Endodermal cell (in vitro differentiated cells): Measurements from ENCODE around the gene ABRACL. TPM values are rescaled to one million over a fixed set of nuclear protein-coding genes. Genes with fewer than 3 reads are reported as not detected.

Source experiments
- DNase-seq: peaks from one replicate; pipeline ENCODE4 v3.0.0-alpha.2; 2017
- H3K27ac ChIP-seq: 2 replicates; pipeline ENCODE4 v1.5.1; 2013; ENCODE audit warnings: mild to moderate bottlenecking, low read depth, low read length, moderate library complexity
- H3K27me3 ChIP-seq: 2 replicates; pipeline ENCODE4 v1.6.1; 2013; ENCODE audit warnings: mild to moderate bottlenecking, low read length, moderate library complexity; ENCODE audit not compliant: insufficient read depth, control insufficient read depth, poor library complexity, severe bottlenecking
- H3K36me3 ChIP-seq: 2 replicates; pipeline ENCODE4 v1.7.0; 2013; ENCODE audit warnings: mild to moderate bottlenecking, low read length, moderate library complexity; ENCODE audit not compliant: control insufficient read depth, insufficient read depth
- H3K4me1 ChIP-seq: one replicate; pipeline ENCODE4 v1.7.0; 2013; ENCODE audit warnings: low read length; ENCODE audit not compliant: control insufficient read depth, insufficient read depth
- H3K4me3 ChIP-seq: 2 replicates; pipeline ENCODE4 v1.5.1; 2013; ENCODE audit warnings: mild to moderate bottlenecking, low read length, moderate library complexity
- H3K9ac ChIP-seq: 2 replicates; pipeline ENCODE4 v1.6.1; 2013; ENCODE audit warnings: mild to moderate bottlenecking, low read length, moderate library complexity; ENCODE audit not compliant: poor library complexity, severe bottlenecking; ENCODE audit errors: extremely low read depth
- H3K9me3 ChIP-seq: 2 replicates; pipeline ENCODE4 v1.6.1; 2013; ENCODE audit warnings: mild to moderate bottlenecking, low read length, moderate library complexity; ENCODE audit not compliant: control insufficient read depth
- H3K27ac Mint-ChIP-seq: 2 replicates; pipeline ENCODE4 v1.8.0; 2020; ENCODE audit warnings: mixed read lengths
- H3K27me3 Mint-ChIP-seq: 2 replicates; pipeline ENCODE4 v1.8.0; 2021; ENCODE audit warnings: mild to moderate bottlenecking, mixed read lengths; ENCODE audit not compliant: insufficient read depth
- H3K36me3 Mint-ChIP-seq: 2 replicates; pipeline ENCODE4 v1.8.0; 2020; ENCODE audit warnings: low read depth, mixed read lengths
- H3K4me1 Mint-ChIP-seq: 2 replicates; pipeline ENCODE4 v1.8.0; 2020; ENCODE audit warnings: mixed read lengths
- H3K4me3 Mint-ChIP-seq: 2 replicates; pipeline ENCODE4 v1.8.0; 2020; ENCODE audit warnings: mild to moderate bottlenecking, moderate library complexity, mixed read lengths
- H3K9me3 Mint-ChIP-seq: 2 replicates; pipeline ENCODE4 v1.8.0; 2020; ENCODE audit warnings: mild to moderate bottlenecking, mixed read lengths
- CTCF ChIP-seq: fragments of 200-600 bp; sonication (generic); conservative IDR thresholded peaks from 2 replicates; pipeline ENCODE4 v1.5.0; 2021; ENCODE audit warnings: antibody characterized with exemption, mild to moderate bottlenecking
- WGBS, 2 experiments: methylation state at CpG; one replicate each; pipeline versions ENCODE4 v1.1.5 to v1.1.7; 2013; ENCODE audit warnings: missing lambda C conversion rate in 2 of 2, mixed read lengths in 1 of 2; ENCODE audit not compliant: insufficient coverage in 1 of 2, insufficient read length in 1 of 2; 5-methylcytosine and 5-hydroxymethylcytosine counted together
- total RNA-seq, 2 donors: library from RNA; stranded (reverse); fragmentation: NEBNext Ultra II Directional in 1 of 2; extraction: Animal tissue kit (Norgen Biotek cat#: 25700) in 1 of 2; gene quantifications; 2 replicates in 1 of 2; 3 replicates in 1 of 2; pipeline ENCODE4 v1.2.1, GENCODE V29; 2021

ABRACL gene
- total RNA-seq, 2 donors from 2014 or later = 24.7 to 45.8 TPM

GRCh38 chr6:139051396-139052060 lies 23.0 kb downstream of the ABRACL start:
- no peaks in the 10 kb centered on the region for H3K4me1 Mint-ChIP-seq
- WGBS, 2 experiments = 92 to 100% methylated on average over 5 of the region's 5 CpGs
- no peaks in the 10 kb centered on the region for H3K4me1 ChIP-seq
- no peak overlapping the region for H3K4me3 ChIP-seq
- H3K27me3 Mint-ChIP-seq = no peaks in the 10 kb centered on the region
- H3K9me3 Mint-ChIP-seq = no peaks in the 10 kb centered on the region
- no peak overlapping the region for H3K4me3 Mint-ChIP-seq
- no peaks in the 10 kb centered on the region for H3K27me3 ChIP-seq
- no peaks in the 10 kb centered on the region for H3K9me3 ChIP-seq
- H3K36me3 Mint-ChIP-seq = no peaks in the 10 kb centered on the region
- TF ChIP-seq CTCF = no peak
- H3K9ac ChIP-seq = no peak overlapping the region
- DNase-seq = no peak
- no peak overlapping the region for H3K27ac Mint-ChIP-seq
- H3K27ac ChIP-seq = no peak overlapping the region
- H3K36me3 ChIP-seq = no peaks in the 10 kb centered on the region

GRCh38 chr6:139053382-139053781 lies 24.8 kb downstream of the ABRACL start:
- Histone ChIP-seq H3K27ac (no peak overlapping the region), H3K4me1 (no peaks in the 10 kb centered on the region), H3K36me3 (no peaks in the 10 kb centered on the region), H3K9ac (no peak overlapping the region), H3K9me3 (no peaks in the 10 kb centered on the region), H3K4me3 (no peak overlapping the region), H3K27me3 (no peaks in the 10 kb centered on the region)
- Mint-ChIP-seq H3K27ac (no peak overlapping the region), H3K4me1 (no peaks in the 10 kb centered on the region), H3K36me3 (no peaks in the 10 kb centered on the region), H3K4me3 (no peak overlapping the region), H3K9me3 (no peaks in the 10 kb centered on the region), H3K27me3 (no peaks in the 10 kb centered on the region)
- WGBS, 2 experiments = 92 to 100% methylated on average over 3 of the region's 3 CpGs
- no peak for DNase-seq
- TF ChIP-seq CTCF = no peak

GRCh38 chr6:139054001-139054400 lies 25.5 kb downstream of the ABRACL start:
- Mint-ChIP-seq H3K4me3 (no peak overlapping the region), H3K27ac (no peak overlapping the region), H3K36me3 (no peaks in the 10 kb centered on the region), H3K27me3 (no peaks in the 10 kb centered on the region), H3K4me1 (no peaks in the 10 kb centered on the region), H3K9me3 (no peaks in the 10 kb centered on the region)
- TF ChIP-seq CTCF = no peak
- H3K4me3 ChIP-seq = no peak overlapping the region
- H3K27ac ChIP-seq = no peak overlapping the region
- H3K9ac ChIP-seq = no peak overlapping the region
- no peaks in the 10 kb centered on the region for H3K36me3 ChIP-seq
- H3K4me1 ChIP-seq = no peaks in the 10 kb centered on the region
- DNase-seq = no peak
- no peaks in the 10 kb centered on the region for H3K27me3 ChIP-seq
- 91 to 100% methylated on average over 2 to 3 of the region's 3 CpGs for WGBS, 2 experiments
- H3K9me3 ChIP-seq = no peaks in the 10 kb centered on the region
